Measurements from ENCODE around the gene LDB3. TPM values are rescaled to one million over a fixed set of nuclear protein-coding genes. Genes with fewer than 3 reads are reported as not detected.

LDB3 gene
- total and polyA plus RNA-seq, 2 of the 8 experiments (the other 6 are each of a cell fraction or from before 2014, with no cell fraction given): 0.20 to 0.43 TPM

DNA sequence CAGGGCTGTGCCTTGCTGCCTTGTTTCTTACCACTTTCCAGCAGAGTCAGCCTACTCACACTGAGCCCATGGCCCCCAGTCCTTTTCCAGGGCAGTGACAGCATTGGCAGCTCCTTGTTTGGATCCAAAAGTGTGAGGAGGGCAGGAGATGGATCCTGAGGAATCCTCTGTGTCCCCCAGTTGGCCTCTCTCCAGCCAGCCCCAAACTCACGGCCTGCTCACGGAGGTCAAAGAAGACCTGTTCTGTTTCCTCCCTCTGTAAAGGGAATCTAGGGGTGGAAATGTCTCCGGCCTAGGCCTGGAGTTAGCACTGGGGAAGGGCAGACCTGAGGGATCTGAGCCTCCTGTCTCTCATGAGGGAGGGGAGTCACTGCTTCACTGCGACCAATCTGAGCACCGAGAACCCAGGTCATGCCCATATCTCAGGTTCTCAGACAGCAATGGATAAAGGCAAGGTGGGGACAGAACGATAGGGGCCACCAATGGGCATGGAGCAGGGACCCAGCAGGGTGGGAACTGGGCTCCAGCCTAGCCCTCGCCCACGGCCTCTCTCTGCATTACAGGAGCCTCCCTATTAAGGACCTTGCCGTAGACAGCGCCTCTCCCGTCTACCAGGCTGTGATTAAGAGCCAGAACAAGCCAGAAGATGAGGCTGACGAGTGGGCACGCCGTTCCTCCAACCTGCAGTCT lies 23.2 kb downstream of the LDB3 start (continued):
- TF ChIP-seq CHD7 (IDR thresholded peaks at IDR 0.05; ENCODE audit: insufficient replicate concordance, low read length): no peak
- TF ChIP-seq SIN3A (conservative IDR thresholded peaks at IDR 0.05 in 1 of 2, IDR thresholded peaks at IDR 0.05 in 1 of 2; ENCODE audit: low read depth in 1 of 2, low read length in 2 of 2): no peak
- TF ChIP-seq POLR2A (IDR thresholded peaks at IDR 0.05; ENCODE audit: control extremely low read depth in 1 of 2, low read depth in 2 of 2, low read length in 2 of 2): no peak

All from H1 (cell line).